A549 treated with ZK216348 at 1 μM for 4 hours (cell line): ENCODE measurements around the gene DGKA. TPM values are rescaled to one million over a fixed set of nuclear protein-coding genes. Genes with fewer than 3 reads are reported as not detected.

Experiments
- total RNA-seq: library from RNA; stranded (reverse); fragments of 200-300 nt; extraction: Qiagen RNA extraction; gene quantifications from 5 replicates; pipeline ENCODE4 v1.2.3, GENCODE V29; 2022; ENCODE audit warnings: low read depth

Gene DGKA
- 13.8 to 21.2 TPM (median 19.1 TPM) in 5 replicates for total RNA-seq

GRCh38 chr12:55930771-55931316, at the start of gene DGKA:
Gene DGKA, plus strand, starts transcription at chr12:55931162. Its CDS starts 5,342 bp downstream, at chr12:55936504.

GRCh38 chr12:55927588-55928502, 3.1 kb upstream of the DGKA start, which contains the start of gene PYM1:
Gene PYM1, minus strand, starts transcription at chr12:55927894. Its CDS starts 133 bp downstream, at chr12:55927761.

GRCh38 chr12:55965941-55966407, 35.0 kb downstream of the DGKA start, which contains the start of gene PMEL:
Gene PMEL, minus strand, starts transcription at chr12:55966042. Its CDS starts 31 bp downstream, at chr12:55966011.

GRCh38 chr12:55966408-55967281, 35.7 kb downstream of the DGKA start, which contains the start of gene CDK2:
Gene CDK2, plus strand, starts transcription at chr12:55966830. Its CDS starts 179 bp downstream, at chr12:55967009.

GRCh38 chr12:55973599-55974307, 42.8 kb downstream of the DGKA start, which contains the start of gene RAB5B:
Gene RAB5B, plus strand, starts transcription at chr12:55974078. Its CDS starts 12,883 bp downstream, at chr12:55986961.

GRCh38 chr12:55996715-55997534, 66.0 kb downstream of the DGKA start, which contains the start of gene SUOX:
Gene SUOX, plus strand, starts transcription at chr12:55997276. Its CDS starts 4,946 bp downstream, at chr12:56002222.

Other genes starting within 250 kb of the DGKA start
- gene ITGA7, start 223.3 kb upstream of the DGKA start, total RNA-seq, result 0.88 to 2.2 TPM (median 1.7 TPM) in 5 replicates
- gene BLOC1S1, start 215.1 kb upstream of the DGKA start, total RNA-seq, result 115 to 152 TPM (median 141 TPM) in 5 replicates
- 1.3 to 3.7 TPM (median 2.9 TPM) in 5 replicates for gene RDH5, start 210.8 kb upstream of the DGKA start, total RNA-seq
- gene CD63, start 202.2 kb upstream of the DGKA start, total RNA-seq, result 655 to 775 TPM (median 692 TPM) in 5 replicates
- gene GDF11, start 188.0 kb upstream of the DGKA start, total RNA-seq, result 1.6 to 5.2 TPM (median 4.9 TPM) in 5 replicates
- 87.9 to 174 TPM (median 93.1 TPM) in 5 replicates for gene SARNP, start 113.4 kb upstream of the DGKA start, total RNA-seq
- 77.5 to 103 TPM (median 99.1 TPM) in 5 replicates for gene ORMDL2, start 113.1 kb upstream of the DGKA start, total RNA-seq
- 19.9 to 25.3 TPM (median 23.0 TPM) in 5 replicates for gene DNAJC14, start 101.6 kb upstream of the DGKA start, total RNA-seq
- 0.14 to 0.61 TPM (median 0.28 TPM) in 5 replicates for gene MMP19, start 88.2 kb upstream of the DGKA start, total RNA-seq
- gene PYM1, start 3.3 kb upstream of the DGKA start, total RNA-seq, result 36.7 to 44.1 TPM (median 39.9 TPM) in 5 replicates
- 0.38 to 1.3 TPM (median 0.74 TPM) in 5 replicates for gene PMEL, start 34.9 kb downstream of the DGKA start, total RNA-seq
- 48.3 to 60.3 TPM (median 53.6 TPM) in 5 replicates for gene CDK2, start 35.7 kb downstream of the DGKA start, total RNA-seq
- gene RAB5B, start 42.9 kb downstream of the DGKA start, total RNA-seq, result 26.3 to 38.7 TPM (median 35.1 TPM) in 5 replicates
- 7.7 to 10.2 TPM (median 9.1 TPM) in 5 replicates for gene SUOX, start 66.1 kb downstream of the DGKA start, total RNA-seq
- gene IKZF4, start 89.9 kb downstream of the DGKA start, total RNA-seq, result 1.9 to 3.0 TPM (median 2.5 TPM) in 5 replicates
- 598 to 732 TPM (median 664 TPM) in 5 replicates for gene RPS26, start 110.8 kb downstream of the DGKA start, total RNA-seq
- gene ERBB3, start 149.0 kb downstream of the DGKA start, total RNA-seq, result 1.0 to 3.4 TPM (median 1.7 TPM) in 5 replicates
- 290 to 341 TPM (median 318 TPM) in 5 replicates for gene PA2G4, start 173.4 kb downstream of the DGKA start, total RNA-seq
- 5,330 to 6,068 TPM (median 5,698 TPM) in 5 replicates for gene RPL41, start 185.5 kb downstream of the DGKA start, total RNA-seq
- gene ZC3H10, start 187.1 kb downstream of the DGKA start, total RNA-seq, result 1.9 to 4.3 TPM (median 3.3 TPM) in 5 replicates
- 50.9 to 78.2 TPM (median 70.6 TPM) in 5 replicates for gene ESYT1, start 197.1 kb downstream of the DGKA start, total RNA-seq
- gene MYL6B, start 221.4 kb downstream of the DGKA start, total RNA-seq, result 70.2 to 85.1 TPM (median 77.2 TPM) in 5 replicates
- 2,092 to 3,261 TPM (median 2,304 TPM) in 5 replicates for gene MYL6, start 227.2 kb downstream of the DGKA start, total RNA-seq